GM04503 (cell line): Measurements from ENCODE around the gene TPRN.

Experiments
- DNase-seq: peaks from one replicate; pipeline ENCODE4 v3.0.0-alpha.2; 2012; ENCODE audit warnings: low read depth

TPRN gene

DNA sequence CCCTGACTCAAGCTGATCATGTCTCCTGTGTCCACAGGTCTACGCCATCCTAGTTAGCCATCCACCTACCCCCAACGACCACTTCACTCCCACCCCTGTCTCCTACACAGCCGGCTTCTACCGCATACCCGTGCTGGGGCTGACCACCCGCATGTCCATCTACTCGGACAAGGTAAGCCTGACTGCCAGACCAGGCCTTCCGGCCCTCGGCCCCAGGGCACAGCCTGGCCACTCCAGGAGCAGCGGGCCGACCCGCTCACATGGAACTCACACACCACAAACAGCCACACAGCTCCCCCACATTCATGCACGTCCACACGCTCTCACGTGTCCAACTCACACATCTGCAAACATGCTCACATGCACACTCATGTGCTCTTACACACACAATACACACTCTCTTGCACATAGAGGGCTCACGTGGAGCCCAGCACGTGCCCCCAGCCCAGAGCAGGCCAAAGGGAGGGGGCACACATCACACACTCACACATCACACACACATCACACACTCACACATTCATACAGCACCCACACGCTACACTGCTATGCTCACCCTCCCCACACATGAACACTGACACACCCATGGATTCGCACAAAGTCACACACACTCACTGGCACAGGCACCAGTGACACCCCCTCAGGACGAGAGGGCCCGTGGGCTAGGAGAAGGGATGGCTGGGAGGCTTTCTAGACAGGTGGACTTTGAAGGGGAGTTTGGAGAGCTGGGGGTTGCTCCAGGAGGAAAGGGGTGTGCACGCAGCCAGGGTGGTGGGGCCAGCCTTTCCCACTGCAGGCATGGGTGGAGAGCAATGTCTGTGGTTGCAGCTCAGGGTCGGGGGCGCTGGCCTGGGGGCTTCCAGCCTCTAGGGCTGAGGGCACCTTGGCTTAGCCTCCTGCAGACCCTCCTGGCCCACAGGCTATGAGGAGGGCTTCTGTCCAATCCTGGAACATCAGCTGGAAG lies 58.3 kb downstream of the TPRN start:
- DNase-seq, result no peak
